ENCODE data around the gene HAGH. TPM values are rescaled to one million over a fixed set of nuclear protein-coding genes. Genes with fewer than 3 reads are reported as not detected.

Gene HAGH
- total RNA-seq, 1 donor from 2014 or later, result 57.0 TPM

DNA sequence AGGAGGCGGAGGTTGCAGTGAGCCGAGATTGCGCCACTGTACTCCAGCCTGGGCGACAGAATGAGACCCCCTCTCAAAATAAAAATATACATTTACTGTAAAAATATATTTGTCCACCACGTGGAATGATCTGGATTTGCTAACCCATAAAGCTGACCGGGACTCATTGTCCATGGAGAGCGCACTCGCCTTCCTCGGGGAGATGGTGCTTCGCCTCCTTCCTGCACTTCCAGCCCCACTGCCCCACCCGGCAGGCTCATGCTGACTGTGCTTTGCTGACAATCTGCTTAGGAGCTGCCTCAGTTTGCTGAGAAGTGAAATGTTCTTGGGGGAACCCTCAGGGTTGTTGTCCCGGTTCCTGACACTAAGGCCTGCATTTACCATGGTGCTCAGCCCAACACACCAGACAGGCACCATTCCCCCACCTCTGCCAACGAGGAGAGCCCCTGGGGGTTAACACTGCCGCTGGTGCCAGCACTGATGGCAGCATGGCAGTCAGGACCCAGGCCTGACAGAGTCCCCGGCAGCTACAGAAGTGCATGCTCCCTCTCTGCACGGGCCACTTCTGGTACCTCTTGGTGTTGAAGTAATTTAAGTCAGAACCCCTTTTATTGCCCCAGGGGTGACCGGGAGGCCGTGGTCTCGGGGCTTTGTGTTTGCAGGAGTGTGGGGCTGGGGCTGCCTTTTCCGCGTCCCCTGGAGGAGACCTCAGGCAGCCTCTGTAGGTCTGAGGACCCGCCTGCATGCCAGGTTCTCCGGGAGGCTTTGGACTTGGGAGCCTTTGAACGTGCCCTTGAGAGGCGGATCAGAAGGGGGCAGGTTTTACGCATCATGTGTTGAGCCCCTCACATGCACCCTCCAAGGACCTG, 41.4 kb downstream of the HAGH start:
- Mint-ChIP-seq H3K27ac (ENCODE audit: unreplicated experiment) (no peak overlapping the region), H3K27me3 (ENCODE audit: unreplicated experiment) (no peaks in the 10 kb centered on the region), H3K36me3 (ENCODE audit: unreplicated experiment) (peaks cover 5% of the 10 kb centered on the region), H3K4me3 (ENCODE audit: unreplicated experiment) (peak overlapping the region; percentile 62), H3K9me3 (ENCODE audit: unreplicated experiment) (no peaks in the 10 kb centered on the region), H3K4me1 (ENCODE audit: unreplicated experiment) (peaks cover 24% of the 10 kb centered on the region)
- no peak for DNase-seq (ENCODE audit: extremely low spot score, unreplicated experiment)
- TF ChIP-seq CTCF (IDR thresholded peaks at IDR 0.05), result no peak

DNA sequence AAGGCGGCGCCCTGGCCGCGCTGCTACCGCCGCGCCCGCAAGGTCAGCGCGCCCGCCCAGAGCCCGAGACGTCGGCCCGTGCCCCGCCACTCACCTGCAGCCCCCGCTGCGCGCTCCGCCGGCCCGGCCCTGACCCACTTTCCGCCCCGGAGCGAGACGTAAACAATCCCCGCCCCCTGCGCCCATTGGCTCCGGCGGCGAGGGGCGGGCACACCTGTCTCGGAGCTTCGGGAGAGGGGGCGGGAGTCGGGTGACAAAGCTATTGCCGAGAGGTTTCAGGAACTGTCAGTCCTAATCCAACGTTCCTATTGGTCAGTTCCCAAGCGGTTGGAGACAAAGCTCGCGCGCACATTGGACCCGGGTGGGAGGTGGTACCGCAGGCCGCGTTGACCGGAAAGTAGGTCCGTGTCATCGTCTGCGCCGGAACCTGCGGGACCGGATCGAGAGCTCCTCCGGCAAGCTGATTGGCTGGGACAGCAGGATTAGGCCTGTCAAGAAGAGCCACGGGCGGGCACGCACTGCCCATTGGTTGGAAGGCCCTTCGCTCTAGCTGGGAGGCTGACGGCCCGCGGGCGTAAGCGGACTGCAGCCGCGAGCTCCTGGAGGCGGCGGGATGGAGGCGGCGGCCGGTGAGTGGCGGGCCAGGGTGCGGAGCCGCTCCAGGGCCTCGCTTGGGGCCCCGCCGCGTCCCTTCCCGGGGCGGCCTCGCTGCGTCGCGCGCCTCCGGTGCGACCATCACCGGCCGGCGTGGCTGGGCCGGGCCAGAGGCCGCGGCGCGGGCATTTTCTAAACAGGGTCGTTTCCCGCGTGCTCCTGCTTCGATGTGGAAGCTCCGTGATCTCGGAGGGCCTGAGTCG, 44.0 kb downstream of the HAGH start, which contains the start of the genes NUBP2 and SPSB3:
Gene NUBP2 (plus strand): TSS at position 553 of the 857 bp plus-strand sequence. CDS start 61 bp downstream, at position 614.
Gene SPSB3 (minus strand): TSS at position 164 of the 857 bp plus-strand sequence. CDS start 1,088 bp downstream, outside the sequence.
- TF ChIP-seq CTCF (IDR thresholded peaks at IDR 0.05), result no peak
- peak; percentile 100 for DNase-seq (ENCODE audit: extremely low spot score, unreplicated experiment)
- Mint-ChIP-seq H3K9me3 (ENCODE audit: unreplicated experiment) (no peaks in the 10 kb centered on the region), H3K4me3 (ENCODE audit: unreplicated experiment) (peak within 1 kb of the TSS; percentile 87), H3K27me3 (ENCODE audit: unreplicated experiment) (no peaks in the 10 kb centered on the region), H3K36me3 (ENCODE audit: unreplicated experiment) (peaks cover 1% of the 10 kb centered on the region), H3K4me1 (ENCODE audit: unreplicated experiment) (peaks cover 26% of the 10 kb centered on the region), H3K27ac (ENCODE audit: unreplicated experiment) (peak within 1 kb of the TSS; percentile 61)

DNA sequence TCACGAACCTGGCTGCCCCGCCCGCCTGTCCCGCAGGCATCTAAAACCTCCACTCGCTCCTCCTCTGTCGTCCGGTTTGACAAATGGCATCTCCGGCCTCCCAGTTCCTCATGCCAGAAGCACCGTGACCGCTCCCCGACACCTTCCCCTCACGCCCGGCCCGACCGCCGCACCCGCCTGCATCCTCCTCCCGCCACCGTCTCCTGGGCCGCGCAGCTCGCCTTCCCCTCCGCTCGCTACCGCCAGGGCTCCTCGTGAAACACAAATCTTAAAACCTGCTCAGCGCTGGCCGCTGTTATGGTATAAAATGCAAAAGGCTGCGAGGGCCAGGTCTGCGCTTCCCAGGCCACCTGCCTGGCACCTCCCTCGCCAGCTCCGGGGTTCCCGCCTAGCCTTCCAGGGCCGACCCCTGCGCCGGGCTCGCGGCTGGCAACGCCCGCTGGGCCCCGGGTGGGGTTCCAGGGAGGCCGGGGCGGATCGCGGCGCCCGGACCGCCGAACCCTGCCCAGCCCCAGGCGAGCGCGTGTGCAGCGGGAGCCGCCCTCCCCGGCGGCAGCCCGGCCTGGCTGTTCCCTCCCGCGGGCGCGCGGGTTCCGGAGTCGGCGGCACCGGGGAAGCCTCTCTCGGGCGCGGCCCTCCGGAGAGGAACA, 44.7 kb downstream of the HAGH start:
- Mint-ChIP-seq H3K36me3 (ENCODE audit: unreplicated experiment) (no peaks in the 10 kb centered on the region), H3K27ac (ENCODE audit: unreplicated experiment) (peak overlapping the region; percentile 57), H3K4me1 (ENCODE audit: unreplicated experiment) (peaks cover 26% of the 10 kb centered on the region), H3K9me3 (ENCODE audit: unreplicated experiment) (no peaks in the 10 kb centered on the region), H3K27me3 (ENCODE audit: unreplicated experiment) (no peaks in the 10 kb centered on the region), H3K4me3 (ENCODE audit: unreplicated experiment) (peak overlapping the region; percentile 87)
- TF ChIP-seq CTCF (IDR thresholded peaks at IDR 0.05), result peak; percentile 20
- DNase-seq (ENCODE audit: extremely low spot score, unreplicated experiment), result no peak

DNA sequence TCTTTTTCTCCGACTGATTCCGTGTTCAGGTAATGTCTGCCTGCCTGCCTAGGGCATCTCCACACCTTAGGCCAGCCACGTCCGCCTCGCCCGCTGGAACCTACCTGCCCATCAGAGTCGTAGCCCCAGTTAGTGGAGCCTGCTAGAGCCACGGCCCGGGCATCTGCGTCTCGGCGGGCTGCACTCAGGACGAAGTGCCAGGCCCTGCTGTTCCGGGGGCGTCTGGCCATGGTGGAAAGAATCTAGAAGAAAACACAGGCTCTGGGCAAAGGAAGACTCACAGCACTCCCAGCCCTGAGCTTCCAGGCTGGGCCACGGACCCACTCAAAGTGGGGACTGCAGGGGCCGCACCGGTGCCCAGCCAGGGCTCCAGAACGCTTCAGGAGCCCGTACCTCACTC, 45.4 kb downstream of the HAGH start:
- Mint-ChIP-seq H3K9me3 (ENCODE audit: unreplicated experiment) (no peaks in the 10 kb centered on the region), H3K27ac (ENCODE audit: unreplicated experiment) (peak overlapping the region; percentile 57), H3K27me3 (ENCODE audit: unreplicated experiment) (no peaks in the 10 kb centered on the region), H3K4me3 (ENCODE audit: unreplicated experiment) (peak overlapping the region; percentile 87), H3K36me3 (ENCODE audit: unreplicated experiment) (no peaks in the 10 kb centered on the region), H3K4me1 (ENCODE audit: unreplicated experiment) (peaks cover 26% of the 10 kb centered on the region)
- TF ChIP-seq CTCF (IDR thresholded peaks at IDR 0.05), result no peak
- no peak for DNase-seq (ENCODE audit: extremely low spot score, unreplicated experiment)
